Loucy (cell line): ENCODE measurements around the gene INHBC.

Source experiments
- EZH2phosphoT487 ChIP-seq: fragments of 200-600 bp; IDR thresholded peaks from 2 replicates; pipeline ENCODE4 v1.6.1; 2018; ENCODE audit warnings: antibody characterized with exemption, mild to moderate bottlenecking, moderate library complexity, borderline replicate concordance
- TF ChIP-seq, protein P1 (sequence below): fragments of 200-600 bp; sonication (generic); conservative IDR thresholded peaks from 2 replicates; pipeline ENCODE4 v1.5.1; 2014; ENCODE audit warnings: mild to moderate bottlenecking, antibody characterized with exemption, low read length

DNA sequence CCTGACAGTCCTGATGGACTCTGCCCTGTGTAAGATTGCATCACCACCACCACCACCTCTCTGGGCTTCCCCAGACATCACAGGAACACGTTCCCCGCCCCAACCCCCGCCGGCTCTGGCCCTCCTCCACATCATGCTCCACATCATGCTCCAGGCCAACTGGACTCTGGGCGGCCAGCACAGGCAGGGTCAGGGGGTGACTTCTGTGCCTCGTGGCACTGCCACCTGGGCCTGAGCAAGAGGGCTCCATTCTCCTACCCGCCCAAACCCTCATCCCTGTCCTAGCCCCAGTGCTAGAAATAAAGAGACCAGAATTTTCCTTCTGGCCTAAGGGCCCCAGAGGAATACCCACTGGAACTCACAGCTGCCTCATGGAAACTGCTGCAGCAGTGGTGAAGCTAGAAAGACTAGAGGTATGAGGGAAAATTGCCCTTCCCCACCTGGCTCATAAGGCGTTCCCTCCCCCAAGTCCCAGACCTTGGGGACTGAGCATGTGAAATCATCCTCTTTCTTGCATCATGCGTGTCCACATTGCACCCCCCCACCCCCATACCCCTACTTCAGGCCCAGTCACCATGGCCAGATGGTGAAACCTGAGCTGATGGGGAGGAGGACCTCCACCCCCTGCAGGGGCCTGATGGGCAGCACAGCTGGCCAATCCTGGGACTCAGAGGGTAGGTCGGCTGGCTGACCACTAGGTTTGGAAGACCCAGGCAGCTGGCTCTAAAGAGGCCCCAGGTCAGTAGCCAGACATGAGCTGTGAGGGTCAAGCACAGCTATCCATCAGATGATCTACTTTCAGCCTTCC is 20.2 kb downstream of the INHBC start, which contains the start of gene INHBE:
- TF ChIP-seq, protein P1, sequence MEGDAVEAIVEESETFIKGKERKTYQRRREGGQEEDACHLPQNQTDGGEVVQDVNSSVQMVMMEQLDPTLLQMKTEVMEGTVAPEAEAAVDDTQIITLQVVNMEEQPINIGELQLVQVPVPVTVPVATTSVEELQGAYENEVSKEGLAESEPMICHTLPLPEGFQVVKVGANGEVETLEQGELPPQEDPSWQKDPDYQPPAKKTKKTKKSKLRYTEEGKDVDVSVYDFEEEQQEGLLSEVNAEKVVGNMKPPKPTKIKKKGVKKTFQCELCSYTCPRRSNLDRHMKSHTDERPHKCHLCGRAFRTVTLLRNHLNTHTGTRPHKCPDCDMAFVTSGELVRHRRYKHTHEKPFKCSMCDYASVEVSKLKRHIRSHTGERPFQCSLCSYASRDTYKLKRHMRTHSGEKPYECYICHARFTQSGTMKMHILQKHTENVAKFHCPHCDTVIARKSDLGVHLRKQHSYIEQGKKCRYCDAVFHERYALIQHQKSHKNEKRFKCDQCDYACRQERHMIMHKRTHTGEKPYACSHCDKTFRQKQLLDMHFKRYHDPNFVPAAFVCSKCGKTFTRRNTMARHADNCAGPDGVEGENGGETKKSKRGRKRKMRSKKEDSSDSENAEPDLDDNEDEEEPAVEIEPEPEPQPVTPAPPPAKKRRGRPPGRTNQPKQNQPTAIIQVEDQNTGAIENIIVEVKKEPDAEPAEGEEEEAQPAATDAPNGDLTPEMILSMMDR: no peak
- TF ChIP-seq EZH2phosphoT487: no peak
